ENCODE measurements around the gene KCTD17. TPM values are rescaled to one million over a fixed set of nuclear protein-coding genes. Genes with fewer than 3 reads are reported as not detected.
A peak's percentile ranks its signal among the peaks of the same experiment; 100 is the strongest.

The KCTD17 gene
- total RNA-seq, 6 experiments from 2014 or later = 2.0 to 9.7 (median 4.4) TPM

DNA sequence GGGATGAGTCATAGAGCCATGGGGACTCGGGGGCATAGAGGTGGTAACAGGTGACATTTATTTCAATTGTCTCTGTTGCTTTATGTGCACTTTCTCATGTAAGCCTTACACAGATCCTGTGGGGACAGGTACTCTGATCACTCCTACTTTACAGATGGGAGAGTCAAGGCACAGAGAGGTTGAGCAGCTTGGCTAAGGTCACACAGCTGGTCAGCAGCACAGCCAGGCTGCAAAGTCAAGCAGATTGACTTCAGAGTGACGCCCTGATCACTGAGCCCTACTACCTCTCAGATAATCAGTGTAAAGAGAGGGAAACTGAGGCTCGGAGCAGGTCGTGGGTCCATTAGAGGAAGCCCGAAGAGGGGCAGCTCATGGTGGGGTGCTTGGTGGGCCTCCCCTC is 54.4 kb downstream of the KCTD17 start:
- H3K4me1 ChIP-seq = peaks cover 0 to 14% (median 0%) of the 10 kb centered on the region in 4 donors
- TF ChIP-seq, protein P1, sequence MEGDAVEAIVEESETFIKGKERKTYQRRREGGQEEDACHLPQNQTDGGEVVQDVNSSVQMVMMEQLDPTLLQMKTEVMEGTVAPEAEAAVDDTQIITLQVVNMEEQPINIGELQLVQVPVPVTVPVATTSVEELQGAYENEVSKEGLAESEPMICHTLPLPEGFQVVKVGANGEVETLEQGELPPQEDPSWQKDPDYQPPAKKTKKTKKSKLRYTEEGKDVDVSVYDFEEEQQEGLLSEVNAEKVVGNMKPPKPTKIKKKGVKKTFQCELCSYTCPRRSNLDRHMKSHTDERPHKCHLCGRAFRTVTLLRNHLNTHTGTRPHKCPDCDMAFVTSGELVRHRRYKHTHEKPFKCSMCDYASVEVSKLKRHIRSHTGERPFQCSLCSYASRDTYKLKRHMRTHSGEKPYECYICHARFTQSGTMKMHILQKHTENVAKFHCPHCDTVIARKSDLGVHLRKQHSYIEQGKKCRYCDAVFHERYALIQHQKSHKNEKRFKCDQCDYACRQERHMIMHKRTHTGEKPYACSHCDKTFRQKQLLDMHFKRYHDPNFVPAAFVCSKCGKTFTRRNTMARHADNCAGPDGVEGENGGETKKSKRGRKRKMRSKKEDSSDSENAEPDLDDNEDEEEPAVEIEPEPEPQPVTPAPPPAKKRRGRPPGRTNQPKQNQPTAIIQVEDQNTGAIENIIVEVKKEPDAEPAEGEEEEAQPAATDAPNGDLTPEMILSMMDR (IDR thresholded peaks at IDR 0.05) = no peak
- TF ChIP-seq POLR2A (IDR thresholded peaks at IDR 0.05) = no peak
- H3K36me3 ChIP-seq = peaks cover 0 to 14% (median 0%) of the 10 kb centered on the region in 4 donors
- ATAC-seq (no peak), DNase-seq (no peak)
- H3K9me3 ChIP-seq = no peaks in the 10 kb centered on the region
- H3K27ac ChIP-seq = no peak overlapping the region
- WGBS (ENCODE audit: insufficient coverage, low coverage, low lambda C conversion rate, missing lambda C conversion rate) = 100% methylated on average over 2 of the region's 5 CpGs
- H3K27me3 ChIP-seq = no peaks in the 10 kb centered on the region
- no peak overlapping the region for H3K4me3 ChIP-seq
- intact Hi-C loops (cut with DNase I) = no loop called here

DNA sequence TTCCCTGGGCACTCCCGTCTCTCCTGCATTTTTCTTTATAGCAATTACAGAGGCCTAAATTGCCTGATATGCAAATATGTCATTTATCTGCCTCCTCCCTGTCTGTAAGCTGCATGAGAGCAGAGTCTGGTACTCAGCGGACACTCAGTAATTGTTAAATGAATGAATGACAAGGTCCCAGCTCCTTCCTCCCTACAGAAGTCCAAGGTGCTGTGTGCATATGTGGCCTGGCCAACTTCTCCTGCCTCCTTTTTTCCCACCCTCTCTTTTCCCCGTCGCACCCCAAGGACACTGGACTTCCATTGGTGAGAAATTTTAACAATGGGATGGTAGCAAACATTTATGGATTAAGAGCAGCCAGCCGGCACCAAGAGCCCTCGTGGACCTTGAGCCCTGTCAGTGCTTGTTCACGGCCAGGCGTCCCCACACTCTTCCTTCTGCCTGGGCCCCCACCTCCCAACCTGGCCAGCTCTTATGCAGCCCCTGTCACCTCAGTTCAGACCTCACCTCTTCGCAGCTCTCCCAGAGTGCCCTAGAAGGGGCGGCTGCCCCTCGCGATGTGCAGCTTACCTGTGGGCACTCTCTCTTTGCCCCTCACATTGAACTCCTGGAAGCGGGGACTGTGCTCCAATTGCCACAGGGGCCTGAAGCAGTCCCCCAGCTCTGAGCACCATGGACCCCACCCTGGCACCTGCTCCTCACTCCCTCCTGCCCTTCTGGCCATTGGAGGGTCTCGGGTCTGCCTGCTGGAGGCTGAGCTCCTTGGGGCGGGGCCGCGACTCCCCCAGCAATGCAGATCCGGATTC is 56.5 kb downstream of the KCTD17 start:
- peak in 1 of 4 donors; percentile 33 for ATAC-seq
- Histone ChIP-seq H3K36me3 (no peaks in the 10 kb centered on the region), H3K27ac (peak overlapping the region in 2 of 3 donors; percentile 52 to 75), H3K27me3 (no peaks in the 10 kb centered on the region), H3K4me3 (peak overlapping the region; percentile 39 to 59 (median 58)), H3K4me1 (peaks cover 0 to 27% (median 7%) of the 10 kb centered on the region in 4 donors), H3K9me3 (no peaks in the 10 kb centered on the region)
- intact Hi-C loops (cut with DNase I) = no loop called here
- no peak for TF ChIP-seq POLR2A (IDR thresholded peaks at IDR 0.05)
- TF ChIP-seq, protein P1 (IDR thresholded peaks at IDR 0.05) = no peak
- no peak for DNase-seq
- 33% methylated on average over 14 of the region's 18 CpGs for WGBS (ENCODE audit: insufficient coverage, low coverage, low lambda C conversion rate, missing lambda C conversion rate)

DNA sequence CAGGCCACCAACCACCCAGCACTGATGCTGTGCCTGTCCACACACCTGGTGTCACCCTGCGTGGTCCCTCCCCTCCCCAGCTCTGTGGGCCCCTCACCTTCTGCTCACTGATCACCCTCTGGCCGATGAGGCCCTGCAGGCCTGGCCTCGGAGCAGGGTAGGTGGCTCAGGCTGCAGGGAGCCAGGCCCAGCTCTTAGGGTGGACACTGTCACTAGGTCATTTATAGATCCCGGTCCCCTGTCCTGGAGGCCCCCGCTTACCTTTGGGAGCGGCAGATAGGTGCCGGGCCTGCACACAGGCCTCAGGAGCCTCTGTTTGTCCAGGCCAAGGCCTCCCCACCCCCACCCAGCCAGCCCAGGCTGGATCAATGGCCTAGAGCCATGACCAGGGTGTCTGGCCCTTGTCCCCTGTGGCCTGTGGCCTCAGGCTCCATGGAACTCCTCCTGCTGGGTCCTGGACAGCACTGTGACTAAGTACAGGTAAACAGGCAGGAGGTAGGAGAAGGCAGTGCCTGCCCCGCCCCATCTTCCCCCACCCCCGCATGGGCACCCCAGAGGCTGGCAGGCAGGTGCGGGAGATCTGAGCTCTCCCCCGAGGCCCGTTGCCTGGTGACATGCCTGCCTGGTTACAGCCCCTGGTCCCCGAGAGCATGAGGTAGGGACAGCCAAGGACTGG is 57.8 kb downstream of the KCTD17 start, which contains the start of gene TMPRSS6:
Gene TMPRSS6 (minus strand): TSS at position 472 of the 676 bp plus-strand sequence. CDS start 6,296 bp downstream, outside the sequence.
- intact Hi-C loops (cut with DNase I) = no loop called here
- DNase-seq (peak; percentile 83 to 94 (median 91)), ATAC-seq (peak; percentile 86 to 92 (median 86))
- Histone ChIP-seq H3K27ac (peak within 1 kb of the TSS; percentile 28 to 75 (median 52)), H3K4me1 (peaks cover 0 to 29% (median 8%) of the 10 kb centered on the region in 4 donors), H3K36me3 (no peaks in the 10 kb centered on the region), H3K4me3 (peak within 1 kb of the TSS; percentile 39 to 59 (median 58)), H3K27me3 (no peaks in the 10 kb centered on the region), H3K9me3 (no peaks in the 10 kb centered on the region)
- peak; percentile 48 for TF ChIP-seq POLR2A (IDR thresholded peaks at IDR 0.05)
- TF ChIP-seq, protein P1 (IDR thresholded peaks at IDR 0.05) = no peak
- 19% methylated on average over 5 of the region's 13 CpGs for WGBS (ENCODE audit: insufficient coverage, low coverage, low lambda C conversion rate, missing lambda C conversion rate)

DNA sequence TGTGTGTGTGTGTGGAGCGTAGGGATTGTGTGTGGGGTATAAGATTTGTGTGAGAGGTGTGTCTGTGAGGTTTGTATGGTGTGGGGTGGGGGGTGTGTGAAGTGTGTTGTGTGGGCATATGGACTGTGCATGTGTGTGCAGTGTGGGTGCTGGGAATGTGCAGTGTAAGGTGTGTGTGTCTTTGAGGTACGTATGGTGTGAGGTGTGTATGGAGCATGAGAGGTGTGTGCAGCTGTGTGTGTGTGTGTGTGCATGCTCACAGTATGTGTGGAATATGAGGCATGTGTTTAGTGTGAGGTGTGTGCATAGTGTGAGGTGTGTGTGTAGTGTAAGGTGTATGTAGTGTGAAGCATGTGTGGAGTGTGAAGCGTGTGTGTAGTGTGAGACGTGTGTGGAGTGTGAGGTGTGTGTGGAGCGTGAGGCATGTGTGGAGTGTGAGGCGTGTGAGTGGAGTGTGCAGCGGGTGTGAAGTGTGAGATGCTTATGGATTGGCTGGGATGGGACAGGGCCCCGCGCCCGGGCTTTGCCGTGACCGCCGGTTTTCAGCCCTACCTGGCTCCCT is 59.7 kb downstream of the KCTD17 start:
- DNase-seq (no peak), ATAC-seq (no peak)
- TF ChIP-seq, protein P1 (IDR thresholded peaks at IDR 0.05) = no peak
- no peak for TF ChIP-seq POLR2A (IDR thresholded peaks at IDR 0.05)
- 91% methylated on average over 8 of the region's 13 CpGs for WGBS (ENCODE audit: insufficient coverage, low coverage, low lambda C conversion rate, missing lambda C conversion rate)
- Histone ChIP-seq H3K27me3 (no peaks in the 10 kb centered on the region), H3K4me1 (peaks cover 0 to 29% (median 8%) of the 10 kb centered on the region in 4 donors), H3K36me3 (no peaks in the 10 kb centered on the region), H3K9me3 (no peaks in the 10 kb centered on the region), H3K4me3 (no peak overlapping the region), H3K27ac (no peak overlapping the region)
- intact Hi-C loops (cut with DNase I) = no loop called here
